ENCODE results near the gene TTC34.

DNA sequence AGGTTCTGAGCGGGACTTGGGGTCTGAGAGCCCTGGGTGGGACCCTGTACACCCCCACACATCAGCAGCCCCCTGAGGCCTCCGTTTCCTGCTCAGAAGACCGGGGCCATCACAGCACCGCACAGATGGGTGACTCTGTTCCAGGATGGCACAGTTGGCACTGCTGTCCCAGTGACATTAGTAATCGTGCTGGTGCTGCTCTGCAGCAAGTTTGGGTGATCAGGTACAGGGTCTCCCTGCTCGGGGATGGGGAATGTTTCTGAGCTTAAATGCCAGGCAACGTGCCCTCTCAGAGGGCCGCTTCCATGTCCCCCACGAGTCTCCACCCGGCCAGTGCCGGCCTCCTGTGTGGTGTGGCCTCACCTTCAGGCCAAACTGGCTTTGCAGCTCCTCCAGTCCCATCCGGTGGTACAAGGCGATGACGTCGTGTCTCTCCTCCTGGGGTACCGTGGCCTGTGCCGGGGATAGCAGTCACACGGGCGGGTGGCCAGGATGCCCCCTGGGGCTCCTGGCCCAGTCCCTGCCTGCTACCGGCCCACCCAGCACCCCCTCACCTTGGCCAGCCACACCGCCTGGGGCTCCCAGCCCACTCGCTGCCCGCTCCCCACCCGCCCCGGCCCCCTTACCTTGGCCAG lies 197.9 kb downstream of the TTC34 start:
- TF ChIP-seq CTCF (IDR thresholded peaks at IDR 0.05; ENCODE audit: low read length), result no peak
- no peak for TF ChIP-seq EZH2 (IDR thresholded peaks at IDR 0.05; ENCODE audit: borderline replicate concordance, low read length)
